IPS-20b (cell line): ENCODE results near the gene NEK4.

ENCODE experiments used
- H3K27ac ChIP-seq: one replicate; pipeline ENCODE4 v1.5.1; 2013; ENCODE audit warnings: low read length
- H3K27me3 ChIP-seq: 2 replicates; pipeline ENCODE4 v1.6.1; 2013; ENCODE audit warnings: mild to moderate bottlenecking, low read length, inconsistent platforms; ENCODE audit not compliant: insufficient read depth
- H3K36me3 ChIP-seq: 2 replicates; pipeline ENCODE4 v1.6.1; 2013; ENCODE audit warnings: low read depth, mild to moderate bottlenecking, inconsistent platforms, low read length, moderate library complexity; ENCODE audit not compliant: insufficient read depth
- H3K4me1 ChIP-seq: 2 replicates; pipeline ENCODE4 v1.6.1; 2013; ENCODE audit warnings: mild to moderate bottlenecking, control low read depth, inconsistent platforms, low read length, moderate library complexity; ENCODE audit not compliant: insufficient read depth
- H3K4me3 ChIP-seq: 2 replicates; pipeline ENCODE4 v1.5.1; 2013; ENCODE audit warnings: mild to moderate bottlenecking, low read length, inconsistent platforms
- H3K9ac ChIP-seq: 2 replicates; pipeline ENCODE4 v1.6.1; 2013; ENCODE audit warnings: low read depth, mild to moderate bottlenecking, inconsistent platforms, low read length, moderate library complexity
- H3K9me3 ChIP-seq: 2 replicates; pipeline ENCODE4 v1.6.1; 2013; ENCODE audit warnings: mild to moderate bottlenecking, low read depth, low read length, inconsistent platforms; ENCODE audit not compliant: insufficient read depth

Gene NEK4

DNA sequence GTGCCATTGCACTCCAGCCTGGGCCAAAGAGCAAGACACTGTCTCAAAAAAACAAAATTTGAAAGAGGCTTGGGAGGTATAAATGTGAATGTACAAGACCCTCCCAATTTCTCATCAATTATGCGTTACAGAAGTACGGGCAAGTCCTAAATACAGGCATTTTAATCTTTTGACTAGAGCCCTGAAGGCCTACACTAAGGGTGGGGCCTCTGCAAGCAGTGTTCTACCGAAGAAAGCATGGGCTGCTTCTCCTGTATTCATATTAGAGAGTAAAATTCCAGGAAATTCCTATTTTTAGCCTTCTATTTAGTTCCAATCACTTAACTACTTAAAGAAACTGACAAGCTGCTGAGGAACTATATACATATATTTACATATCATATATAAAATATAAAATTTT is 110.7 kb downstream of the NEK4 start:
- Histone ChIP-seq H3K27ac (no peak overlapping the region), H3K27me3 (no peaks in the 10 kb centered on the region), H3K9ac (no peak overlapping the region), H3K4me3 (no peak overlapping the region), H3K36me3 (peaks cover 76% of the 10 kb centered on the region), H3K4me1 (peaks cover 4% of the 10 kb centered on the region), H3K9me3 (no peaks in the 10 kb centered on the region)
